Kasumi-1 (cell line): ENCODE data around the gene LRBA.

Experiments
- DNase-seq, 2 experiments: peaks; one replicate each; lab custom pipeline; 2025; lab: John Stamatoyannopoulos, UW

Gene LRBA

DNA sequence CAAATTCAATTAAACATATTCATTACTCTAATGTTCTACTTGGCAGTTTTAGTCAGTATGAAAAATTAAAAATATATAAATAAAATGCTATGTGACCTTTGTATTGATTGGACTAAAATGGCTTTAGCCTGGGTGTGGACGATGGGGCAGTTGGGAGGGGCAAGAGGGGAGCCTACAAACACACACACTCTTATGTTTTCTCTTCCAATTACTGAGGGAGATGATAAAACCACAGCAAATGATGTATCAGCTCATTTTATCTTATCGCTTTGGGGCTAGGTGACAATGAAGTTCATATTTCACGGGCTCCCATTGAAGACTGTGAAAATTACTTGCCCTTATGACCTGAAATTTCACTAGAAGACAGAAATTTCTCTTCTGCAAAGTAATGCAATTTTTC is 517.5 kb downstream of the LRBA start:
- DNase-seq, result no peak

DNA sequence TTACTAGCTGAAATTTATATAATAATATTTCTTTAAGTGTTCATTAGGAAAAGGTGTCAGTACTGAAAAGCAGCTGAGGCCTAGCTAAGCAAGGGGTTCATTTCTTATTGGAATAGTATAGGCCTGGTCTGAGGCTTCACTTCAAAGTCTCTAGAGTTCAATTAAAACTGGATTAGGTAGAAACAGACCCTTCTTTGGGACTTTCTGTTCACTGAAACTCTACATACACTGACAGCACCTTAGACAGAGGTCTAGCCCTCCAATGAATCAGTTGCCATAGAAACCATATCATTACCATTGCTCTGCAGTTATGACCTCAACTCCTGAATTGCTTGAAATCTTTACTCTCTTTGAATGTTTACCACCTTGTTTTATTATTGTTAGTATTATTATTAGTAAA is 519.5 kb downstream of the LRBA start:
- no peak for DNase-seq

DNA sequence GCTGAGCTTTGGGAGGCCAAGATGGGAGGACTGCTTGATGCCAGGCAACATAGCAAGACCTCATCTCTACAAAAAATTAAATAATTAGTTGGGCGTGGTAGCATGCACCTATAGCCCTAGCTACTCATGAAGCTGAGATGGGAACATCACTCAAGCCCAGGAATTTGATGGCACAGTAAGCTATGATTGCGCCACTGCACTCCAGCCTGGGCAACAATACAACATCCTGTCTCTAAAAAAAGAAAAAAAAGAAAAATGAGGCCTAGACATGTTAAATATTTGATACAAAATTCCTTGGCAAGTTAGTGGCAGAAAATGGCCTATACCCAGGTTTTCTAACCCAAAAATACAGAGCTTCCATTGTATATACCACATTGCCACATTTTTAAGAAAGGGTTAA is 521.2 kb downstream of the LRBA start:
- no peak for DNase-seq

DNA sequence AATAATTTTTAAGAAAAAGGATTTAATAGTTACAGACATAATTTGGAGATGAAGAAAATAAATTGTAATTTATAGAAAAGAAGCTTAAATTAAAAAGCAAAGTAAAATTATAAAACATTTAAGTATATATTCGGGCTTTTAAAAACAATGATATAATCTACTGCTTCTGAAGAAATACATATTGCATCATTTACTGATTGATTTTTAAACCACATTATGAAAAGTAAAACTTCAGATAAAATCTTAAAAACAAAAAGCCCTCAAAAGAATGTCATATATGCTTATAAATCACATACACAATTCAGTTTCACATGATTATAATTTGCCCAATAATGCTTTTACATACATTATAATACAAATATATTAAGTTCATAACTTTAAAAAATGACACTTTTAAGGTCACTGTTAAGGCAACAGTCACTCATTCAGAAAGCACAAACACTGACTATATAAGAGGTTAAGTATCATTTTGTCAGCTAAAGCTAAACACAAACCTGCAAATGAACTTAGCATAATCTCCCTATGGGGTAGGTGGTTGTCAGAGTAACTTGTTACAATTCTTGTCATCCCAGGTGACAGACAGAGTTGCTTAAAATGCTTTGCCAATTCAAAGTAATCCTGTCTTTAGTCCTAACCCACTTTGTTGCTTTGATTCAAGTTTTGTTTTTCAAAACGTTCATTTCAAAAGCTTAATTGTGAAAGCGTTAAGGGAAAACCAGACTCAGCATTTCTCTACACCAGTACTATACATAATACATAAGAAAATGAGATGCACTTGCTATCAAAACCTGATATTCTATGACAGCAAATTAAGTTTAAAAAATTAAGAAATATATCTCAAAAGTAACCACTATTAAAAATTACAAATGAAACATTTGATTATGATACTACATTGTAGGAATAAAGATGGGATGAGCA is 523.7 kb downstream of the LRBA start:
- no peak for DNase-seq

DNA sequence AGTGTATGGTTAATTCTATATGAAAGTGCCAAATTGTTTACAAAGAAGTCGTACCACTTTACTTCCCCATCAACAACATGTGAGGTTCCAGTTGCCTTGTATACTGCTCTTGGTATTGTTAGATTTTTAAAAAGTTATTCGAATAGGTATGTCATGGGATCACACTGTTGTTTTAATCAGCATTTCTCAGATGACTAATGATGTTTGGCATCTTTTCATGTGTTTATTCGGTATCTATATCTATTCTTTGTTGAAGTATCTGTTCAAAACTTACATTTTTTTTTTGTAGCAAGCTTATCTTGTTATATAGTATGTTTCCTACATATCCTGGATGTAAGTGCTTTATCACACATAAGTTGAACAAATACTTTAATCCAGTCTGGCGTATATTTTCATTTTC is 532.5 kb downstream of the LRBA start:
- no peak for DNase-seq

DNA sequence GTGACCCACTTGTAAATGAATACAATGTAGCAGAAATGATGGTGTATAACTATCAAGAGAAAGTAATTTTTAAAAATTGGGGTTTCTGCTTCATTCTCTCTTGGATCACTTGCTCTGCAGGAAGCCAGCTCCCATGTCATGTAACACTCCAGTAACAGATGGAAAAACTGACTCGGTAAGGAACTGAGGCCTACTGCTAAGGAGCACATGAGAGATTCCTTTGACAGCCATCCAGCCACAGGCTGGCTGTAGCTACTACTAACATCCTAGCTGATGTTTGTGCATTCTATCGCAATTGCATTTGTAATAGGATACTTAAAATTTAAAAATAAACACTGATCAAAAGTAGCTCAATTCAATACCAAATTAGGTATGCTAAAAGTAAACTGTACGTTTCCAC is 535.4 kb downstream of the LRBA start:
- DNase-seq, result no peak

DNA sequence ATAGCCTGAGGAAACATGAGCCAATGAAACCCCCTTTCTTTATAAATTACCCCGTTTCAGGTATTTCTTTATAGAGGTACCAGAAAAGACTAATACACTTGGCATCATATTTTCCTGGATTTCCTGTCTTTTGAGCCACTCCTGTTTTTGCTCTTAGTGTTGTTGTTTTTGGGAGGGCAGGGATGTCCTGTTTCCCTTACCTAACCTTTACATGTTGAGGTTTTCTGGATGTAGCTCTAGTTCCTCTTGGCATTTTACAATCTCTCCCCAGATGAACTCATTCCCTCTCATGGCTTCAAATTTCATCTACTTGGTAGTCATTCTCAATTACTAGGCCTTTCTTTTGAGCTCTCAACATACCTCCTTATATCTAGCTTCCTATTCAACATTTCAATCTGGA is 537.2 kb downstream of the LRBA start:
- no peak for DNase-seq

DNA sequence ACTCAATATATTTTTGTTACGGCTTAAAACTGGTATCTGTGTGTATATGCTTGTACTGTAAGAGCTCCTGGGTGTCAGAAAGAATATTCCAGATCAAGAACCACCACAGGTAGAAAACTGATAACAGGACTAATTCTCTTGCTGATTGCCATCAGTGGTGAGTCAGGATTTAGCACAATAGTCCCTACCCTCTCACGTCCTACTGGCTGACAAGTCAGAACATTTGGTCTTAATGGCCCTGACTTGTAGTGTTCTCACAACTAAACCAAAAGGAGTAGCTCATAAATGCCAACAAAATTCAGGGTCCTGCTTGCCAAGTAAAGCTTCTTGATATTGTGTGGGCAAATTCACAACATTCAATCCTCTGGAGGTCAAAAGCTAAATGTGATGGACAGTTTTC is 538.3 kb downstream of the LRBA start:
- DNase-seq, result no peak

DNA sequence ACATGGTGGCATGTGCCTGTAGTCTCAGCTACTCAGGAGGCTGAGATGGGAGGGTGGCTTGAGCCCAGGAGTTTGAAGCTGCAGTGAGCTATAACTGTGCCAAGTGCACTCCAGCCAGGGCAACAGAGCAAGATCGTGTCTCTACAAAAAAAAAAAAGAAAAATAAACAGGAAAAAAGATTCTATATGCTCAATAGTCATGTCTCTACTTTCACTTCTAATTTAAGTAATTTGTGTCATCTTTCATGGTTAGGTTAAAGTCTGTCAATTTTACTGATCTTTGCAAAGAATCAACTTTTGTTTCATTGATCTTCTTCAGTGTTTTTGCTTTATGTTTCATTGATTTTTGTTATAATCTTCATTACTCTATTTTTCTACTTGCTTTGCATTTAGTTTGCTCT is 539.3 kb downstream of the LRBA start:
- DNase-seq, result no peak

DNA sequence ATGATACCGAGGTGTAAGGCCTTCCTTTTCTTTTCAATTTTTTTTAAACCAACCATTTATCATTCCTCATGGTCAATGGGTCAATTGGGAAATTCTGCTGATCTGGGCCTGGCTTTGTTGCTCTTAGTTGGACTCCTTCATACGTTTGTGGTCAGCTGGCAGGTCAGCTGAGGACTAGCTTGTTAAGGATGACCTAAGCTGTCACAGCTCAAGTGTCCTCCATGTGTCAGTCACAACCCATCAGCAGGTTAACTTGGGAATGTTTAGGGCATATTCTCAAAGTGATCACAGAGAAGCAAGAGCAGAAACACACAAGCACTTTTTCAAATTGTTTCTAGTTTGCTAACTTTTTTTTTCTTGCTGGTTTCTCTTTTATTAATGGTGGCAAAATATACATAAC is 550.6 kb downstream of the LRBA start:
- DNase-seq, result no peak

DNA sequence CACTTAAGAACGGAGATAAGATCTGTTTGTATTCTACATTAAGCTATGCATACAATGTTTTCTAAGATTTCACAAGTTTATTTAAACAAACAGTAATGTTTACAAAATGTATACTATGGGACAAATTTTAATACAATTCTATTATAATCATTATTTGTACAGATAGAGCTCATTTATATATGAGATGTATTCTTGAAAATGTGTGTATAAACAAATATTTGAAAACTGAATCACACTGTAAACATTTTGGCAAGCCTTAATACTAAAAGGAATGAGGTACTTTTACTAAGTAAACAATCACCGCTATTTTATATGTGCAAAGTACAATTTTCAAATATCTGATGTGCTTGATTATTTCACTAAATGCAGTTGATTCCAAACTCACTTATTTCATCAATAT is 552.3 kb downstream of the LRBA start:
- DNase-seq, result no peak

DNA sequence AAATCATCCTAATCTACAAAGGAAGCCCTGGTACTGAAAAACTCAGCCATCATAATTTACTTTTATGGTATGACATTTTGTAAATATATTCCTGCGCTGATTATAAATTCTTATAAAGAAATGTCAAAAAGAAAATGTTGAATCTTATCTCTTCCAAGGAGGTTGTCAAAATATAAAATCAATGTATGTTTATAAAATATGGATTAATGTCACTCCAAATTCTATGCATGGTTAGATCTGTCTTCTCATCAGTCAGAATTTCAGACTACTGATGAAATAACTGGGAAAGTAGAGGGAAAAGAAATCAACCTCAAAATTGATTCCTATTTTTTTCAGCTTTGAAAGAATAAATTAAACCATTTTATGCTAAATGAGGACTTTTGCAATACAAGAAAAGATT is 553.1 kb downstream of the LRBA start:
- no peak for DNase-seq

DNA sequence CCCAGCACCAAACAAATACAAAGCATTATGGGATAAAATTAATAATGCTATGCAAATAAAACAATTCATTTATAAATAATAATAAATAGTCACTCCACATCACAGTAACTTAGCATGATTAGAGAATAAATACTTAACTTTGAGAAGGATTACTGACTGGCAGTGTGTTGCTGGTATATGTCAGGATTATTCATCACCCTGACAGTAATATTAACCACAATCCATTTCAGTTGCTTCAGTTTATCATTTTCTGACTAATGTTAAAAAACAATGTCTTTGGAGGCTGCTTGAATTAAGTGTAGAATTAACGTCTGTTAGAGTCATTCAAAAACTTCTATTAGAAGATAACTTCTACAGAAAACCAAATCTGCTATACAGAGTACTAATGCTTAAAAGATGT is 557.3 kb downstream of the LRBA start:
- DNase-seq, result no peak

DNA sequence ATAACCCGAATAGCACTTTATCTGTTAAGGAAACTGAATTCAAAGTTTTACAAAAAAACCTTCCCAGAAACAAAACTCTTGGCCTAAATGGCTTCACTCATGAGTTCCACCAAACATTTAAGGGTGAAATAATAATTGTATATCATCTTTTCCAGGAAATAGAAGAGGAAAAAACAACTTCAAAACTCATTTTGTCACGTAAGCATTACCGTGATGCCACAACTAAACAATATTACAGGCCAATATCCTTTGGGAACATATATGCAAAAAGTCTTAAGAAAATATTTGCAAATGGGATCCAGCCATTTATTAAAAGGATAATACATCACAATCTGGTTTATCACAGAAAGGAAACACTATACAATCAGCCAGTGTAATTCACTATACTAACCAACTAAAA is 563.2 kb downstream of the LRBA start:
- DNase-seq, result no peak

DNA sequence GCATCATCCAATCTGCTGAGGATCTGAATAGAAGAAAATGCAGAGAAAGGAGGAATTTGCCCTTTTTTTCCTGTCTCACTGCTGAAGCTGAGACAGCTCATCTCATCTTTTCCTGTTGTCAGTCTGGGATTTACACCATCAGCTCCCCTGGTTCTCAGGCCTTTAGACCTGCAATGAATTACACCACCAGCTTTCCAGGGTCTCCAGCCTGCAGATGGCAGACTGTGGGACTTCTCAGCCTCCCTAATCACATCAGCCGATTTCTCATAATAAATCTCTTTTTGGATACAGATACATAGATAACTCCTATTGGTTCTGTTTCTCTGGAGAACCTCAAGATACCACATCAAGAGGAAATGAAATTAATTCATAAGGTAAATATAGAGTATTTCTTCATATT is 567.7 kb downstream of the LRBA start:
- DNase-seq, result no peak

DNA sequence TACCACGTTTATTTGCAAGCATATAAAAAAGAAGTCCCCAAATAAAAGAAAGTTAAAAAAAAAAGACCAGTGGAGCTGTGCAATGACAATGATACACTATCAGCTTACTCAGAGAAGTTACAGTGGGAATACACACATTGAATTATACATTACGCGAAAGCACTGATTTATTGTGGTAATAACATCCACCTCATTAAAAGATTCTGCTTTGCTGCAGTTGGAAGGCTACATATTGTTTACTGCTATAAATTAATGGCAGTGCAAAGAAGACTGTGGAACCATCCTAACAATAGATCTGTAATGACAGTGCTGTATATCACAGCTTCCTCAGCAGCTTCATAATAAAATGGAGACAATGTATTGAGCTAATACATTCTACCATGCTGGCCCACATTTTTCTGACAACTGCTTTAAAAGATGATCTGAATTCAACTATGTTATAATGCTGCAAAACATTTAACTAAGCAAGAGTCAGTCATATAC is 575.6 kb downstream of the LRBA start:
- DNase-seq, result no peak

DNA sequence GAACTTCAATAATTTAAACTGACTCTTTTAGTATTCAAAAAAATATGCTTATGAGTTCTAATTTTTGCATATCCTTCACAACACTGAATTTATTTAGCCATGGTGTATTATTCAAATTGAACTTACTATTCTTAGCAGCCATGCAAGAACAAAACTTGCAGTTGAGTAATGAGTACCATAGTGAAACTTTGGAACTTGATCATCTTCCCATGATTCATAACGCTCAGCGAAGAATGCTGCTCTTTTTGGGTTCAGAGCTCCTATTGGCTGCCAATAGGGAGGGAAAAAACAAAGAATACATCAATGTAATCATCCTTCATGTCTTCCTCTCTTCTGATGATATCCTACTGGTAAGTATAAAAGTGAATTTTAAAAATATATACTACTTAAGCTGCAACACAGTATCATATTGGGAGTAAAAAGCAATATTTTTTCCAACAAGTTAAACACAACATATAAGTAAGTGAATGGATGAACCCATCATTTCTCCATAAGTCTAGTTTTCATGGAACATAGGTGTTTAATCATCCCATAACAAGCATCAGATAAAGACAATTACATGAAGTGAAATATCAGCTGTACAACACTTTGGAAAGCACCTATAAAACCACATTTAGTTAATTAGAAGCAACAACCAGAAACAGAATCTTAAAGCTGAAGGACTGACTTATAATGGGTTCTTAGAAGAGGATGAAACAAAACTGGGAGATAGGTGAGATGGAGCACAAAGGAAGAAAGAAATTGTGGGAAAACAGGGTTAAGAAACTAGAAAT is 578.3 kb downstream of the LRBA start:
- DNase-seq, result no peak

DNA sequence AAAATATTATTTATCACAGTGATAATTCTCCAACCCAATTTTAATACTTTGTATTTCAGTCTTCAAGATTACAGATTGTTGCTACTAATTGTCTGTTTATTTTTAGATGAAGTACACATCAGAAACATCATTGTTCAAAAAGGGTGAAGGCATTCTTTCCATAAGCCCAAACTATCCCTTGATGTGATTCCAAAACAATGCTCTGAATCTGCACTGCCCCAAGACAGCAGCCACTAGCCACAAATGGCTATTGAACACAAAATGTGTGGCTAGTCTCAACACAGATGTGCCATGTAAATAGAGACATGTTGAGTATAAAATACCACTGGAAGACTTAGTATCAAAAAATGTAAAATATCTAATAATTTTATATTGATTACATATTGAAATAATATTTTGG is 583.9 kb downstream of the LRBA start:
- DNase-seq, result no peak

DNA sequence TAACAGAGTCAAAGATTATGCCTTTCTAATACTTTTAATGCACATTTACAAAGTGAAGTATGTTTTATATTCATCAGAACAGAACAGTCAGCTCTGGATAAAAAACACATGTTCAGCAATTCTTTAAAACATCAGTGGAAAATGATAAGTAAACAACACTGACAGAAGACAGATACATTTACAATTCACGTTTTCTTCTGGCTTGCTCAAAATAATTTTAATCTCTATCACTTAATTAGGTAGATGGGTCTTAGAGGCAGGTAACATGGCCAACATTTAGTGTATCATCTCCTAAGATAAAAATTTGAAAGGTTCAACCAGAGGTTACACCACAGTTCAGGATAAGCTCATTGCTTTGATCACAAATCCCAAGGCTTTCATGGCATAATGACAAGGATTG is 589.9 kb downstream of the LRBA start:
- DNase-seq, result no peak

DNA sequence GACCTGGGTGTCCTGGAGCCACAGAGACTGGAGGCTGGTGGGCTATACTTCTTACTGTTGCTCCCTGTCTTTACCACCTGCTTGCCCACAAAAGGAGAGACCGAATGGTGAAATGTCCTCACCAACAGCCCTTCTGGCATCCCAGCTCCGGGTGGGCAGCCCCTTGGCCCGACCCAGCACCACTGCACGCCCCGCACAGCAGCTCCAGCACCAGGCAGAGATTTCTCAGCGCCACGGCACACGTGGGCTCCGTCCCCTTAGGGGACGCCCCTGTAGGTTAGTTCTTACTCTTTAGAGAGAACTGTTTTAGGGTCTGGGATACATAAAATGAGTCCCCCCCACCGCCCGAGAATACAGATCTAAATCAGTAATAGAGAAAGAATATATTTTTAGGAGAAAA is 591.6 kb downstream of the LRBA start:
- DNase-seq, result no peak

DNA sequence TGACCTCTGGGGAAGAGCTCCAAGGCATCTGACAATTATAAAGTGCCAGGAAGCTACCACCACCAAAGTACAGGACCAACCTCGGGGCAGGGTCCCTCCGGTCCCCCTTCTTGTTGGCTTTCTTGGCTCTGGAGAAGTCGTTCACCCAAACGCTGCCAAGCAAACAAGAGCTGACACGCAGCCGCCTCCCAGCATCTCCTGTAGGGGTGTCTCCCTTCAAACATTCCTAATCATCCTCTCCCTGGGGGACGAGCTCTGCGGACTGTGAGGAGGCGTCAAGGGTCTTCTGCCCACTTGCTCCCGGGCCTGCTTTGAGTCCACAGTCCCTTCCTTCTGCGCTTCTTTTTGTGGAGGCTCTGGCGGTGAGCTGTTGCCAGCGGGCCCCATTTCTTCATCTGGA is 592.0 kb downstream of the LRBA start:
- no peak for DNase-seq

DNA sequence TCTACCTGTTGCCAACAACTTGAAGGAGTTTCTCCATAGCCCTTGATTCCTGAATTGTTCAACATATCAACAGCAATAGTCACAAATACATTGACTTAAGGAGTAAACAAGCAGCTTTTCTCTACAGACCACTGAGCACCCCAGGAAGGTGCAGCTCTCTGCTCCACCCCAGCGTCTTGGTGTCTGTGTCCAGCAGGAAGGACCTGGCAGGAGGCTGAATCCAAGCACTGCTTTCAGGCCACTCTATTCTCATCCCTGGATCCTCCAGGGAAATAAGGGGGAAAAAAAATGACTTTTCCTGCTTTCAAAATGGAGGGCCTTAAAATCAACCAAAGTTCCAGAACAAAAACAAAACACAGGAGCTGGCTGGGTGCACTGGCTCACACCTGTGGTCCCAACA is 593.5 kb downstream of the LRBA start:
- no peak for DNase-seq

DNA sequence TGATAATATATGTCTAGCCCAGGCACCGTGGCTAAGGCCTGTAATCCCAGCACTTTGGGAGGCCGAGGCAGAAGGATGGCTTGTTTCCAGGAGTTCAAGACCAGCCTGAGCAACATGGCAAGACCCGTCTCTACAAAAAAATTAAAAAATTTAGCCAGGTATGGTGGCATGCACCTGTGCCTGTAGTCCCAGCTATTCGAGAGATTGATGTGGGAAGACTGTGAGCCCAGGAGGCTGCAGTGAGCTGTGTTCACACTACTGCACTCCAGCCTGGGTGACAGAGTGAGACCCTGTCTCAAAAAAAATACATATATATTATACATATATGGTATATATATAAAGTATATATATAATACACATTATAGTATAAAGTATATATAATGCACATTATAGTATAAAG is 595.1 kb downstream of the LRBA start:
- no peak for DNase-seq
